Measurements from ENCODE around the gene AKR1B15.

- TF ChIP-seq CTCF (conservative IDR thresholded peaks at IDR 0.05; ENCODE audit: low read depth, low read length) (no peak), EZH2 (IDR thresholded peaks at IDR 0.05; ENCODE audit: borderline replicate concordance, low read depth, low read length, poor library complexity, severe bottlenecking) (no peak)
Measured at GRCh38 chr7:134565643-134566136, 16.8 kb downstream of the AKR1B15 start.

Data from A673 (cell line).